ENCODE results near the gene NPHP1.

DNA sequence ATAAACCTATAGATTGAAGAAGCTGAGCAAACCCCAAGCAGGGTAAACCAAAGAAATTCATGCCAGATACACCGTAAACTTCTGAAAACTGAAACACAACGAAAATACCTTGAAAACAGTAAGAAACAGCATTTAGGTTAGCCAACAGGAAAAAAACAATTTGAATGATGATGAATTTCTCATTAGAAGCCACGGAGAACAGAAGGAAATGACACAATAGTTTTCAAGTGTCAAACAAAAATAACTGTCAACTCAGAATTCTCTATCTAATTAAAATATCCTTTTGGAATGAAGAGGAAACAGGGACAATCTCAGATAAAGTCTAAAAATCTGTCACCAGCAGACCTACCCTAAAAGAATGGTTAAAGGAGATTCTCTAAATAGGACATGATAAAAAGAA is 51.9 kb downstream of the NPHP1 start:
- TF ChIP-seq POLR2AphosphoS5 (IDR thresholded peaks at IDR 0.05; ENCODE audit: borderline replicate concordance, low read depth, low read length): no peak
- TF ChIP-seq EZH2 (IDR thresholded peaks at IDR 0.05): no peak

All from SK-N-MC (cell line).